Lower leg skin (tissue), 4 donors: ENCODE measurements around the gene PRR35. TPM values are rescaled to one million over a fixed set of nuclear protein-coding genes. Genes with fewer than 3 reads are reported as not detected.

Experiments
- DNase-seq, 2 donors: peaks; one replicate each; pipeline ENCODE4 v3.0.0-alpha.2; 2019; ENCODE audit warnings: low spot score in 2 of 2
- H3K4me3 ChIP-seq: fragments of 200-600 bp; sonication (generic); 2 replicates; pipeline ENCODE4 v1.5.1; 2017; ENCODE audit warnings: mild to moderate bottlenecking, low read depth; ENCODE audit not compliant: poor library complexity, severe bottlenecking
- POLR2A ChIP-seq, 2 donors: fragments of 450-650 bp; IDR thresholded peaks; one replicate each; pipeline ENCODE4 v1.6.1; 2016 to 2017; ENCODE audit warnings: antibody characterized with exemption in 2 of 2, mild to moderate bottlenecking in 1 of 2, moderate library complexity in 1 of 2
- whole genome bisulfite sequencing, 2 donors: methylation state at CpG; one replicate each; pipeline ENCODE4 v1.1.5; 2018; 5-methylcytosine and 5-hydroxymethylcytosine counted together
- intact Hi-C: fragments of 100-400 bp; cut with DNase I; formaldehyde crosslinking; loops from one replicate; pipeline ENCODE4 v1.15.0; 2023; ENCODE audit warnings: low total_unique reads
- total RNA-seq, 4 donors: library from RNA; depleted of rRNA; stranded (reverse); fragments of >200 nt; gene quantifications; one replicate each; pipeline ENCODE4 v1.1.0, GENCODE V29; 2016
- TF ChIP-seq, protein P1 (sequence below), 3 donors: fragments of 450-650 bp; IDR thresholded peaks; one replicate each; pipeline ENCODE4 v1.5.1; 2016; ENCODE audit warnings: antibody characterized with exemption in 3 of 3, mild to moderate bottlenecking in 3 of 3, moderate library complexity in 2 of 3

PRR35 gene
- total RNA-seq, 4 donors from 2014 or later, result not detected

DNA sequence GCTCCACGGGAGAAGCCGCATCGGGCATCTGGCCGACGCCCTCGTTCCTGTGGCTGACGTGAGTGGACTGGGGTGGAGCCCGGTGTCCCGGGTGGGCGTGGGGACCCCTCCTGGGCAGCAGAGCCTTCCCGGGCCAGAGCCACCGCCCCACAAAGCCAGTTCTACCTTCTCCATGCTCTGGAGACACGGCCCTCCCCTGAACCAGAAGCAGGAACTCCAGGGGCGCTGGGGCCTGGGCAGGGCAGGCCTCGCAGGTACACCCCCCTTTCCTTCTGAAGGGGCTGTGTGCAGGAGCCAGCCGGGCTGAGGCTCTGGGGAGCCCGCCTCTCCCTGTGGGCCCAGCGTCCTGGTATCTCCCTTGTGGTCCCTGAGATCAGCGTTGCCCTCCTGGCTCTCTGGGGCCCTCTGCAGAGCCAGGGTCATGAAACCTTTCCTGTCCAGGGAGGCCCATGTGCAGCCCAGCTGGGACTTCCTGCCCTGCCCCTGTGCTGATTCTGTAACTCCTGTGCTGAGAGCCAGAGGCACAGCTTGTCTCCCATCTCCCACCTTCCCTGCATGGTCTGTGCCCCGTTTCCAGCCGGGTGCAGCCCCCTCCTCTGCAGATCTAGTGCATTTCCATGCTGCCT lies 16.1 kb downstream of the PRR35 start:
- no peak for TF ChIP-seq POLR2A (IDR thresholded peaks at IDR 0.05)
- TF ChIP-seq, protein P1, sequence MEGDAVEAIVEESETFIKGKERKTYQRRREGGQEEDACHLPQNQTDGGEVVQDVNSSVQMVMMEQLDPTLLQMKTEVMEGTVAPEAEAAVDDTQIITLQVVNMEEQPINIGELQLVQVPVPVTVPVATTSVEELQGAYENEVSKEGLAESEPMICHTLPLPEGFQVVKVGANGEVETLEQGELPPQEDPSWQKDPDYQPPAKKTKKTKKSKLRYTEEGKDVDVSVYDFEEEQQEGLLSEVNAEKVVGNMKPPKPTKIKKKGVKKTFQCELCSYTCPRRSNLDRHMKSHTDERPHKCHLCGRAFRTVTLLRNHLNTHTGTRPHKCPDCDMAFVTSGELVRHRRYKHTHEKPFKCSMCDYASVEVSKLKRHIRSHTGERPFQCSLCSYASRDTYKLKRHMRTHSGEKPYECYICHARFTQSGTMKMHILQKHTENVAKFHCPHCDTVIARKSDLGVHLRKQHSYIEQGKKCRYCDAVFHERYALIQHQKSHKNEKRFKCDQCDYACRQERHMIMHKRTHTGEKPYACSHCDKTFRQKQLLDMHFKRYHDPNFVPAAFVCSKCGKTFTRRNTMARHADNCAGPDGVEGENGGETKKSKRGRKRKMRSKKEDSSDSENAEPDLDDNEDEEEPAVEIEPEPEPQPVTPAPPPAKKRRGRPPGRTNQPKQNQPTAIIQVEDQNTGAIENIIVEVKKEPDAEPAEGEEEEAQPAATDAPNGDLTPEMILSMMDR (IDR thresholded peaks at IDR 0.05), result no peak
- WGBS, 2 donors, result 84 to 86% methylated on average over 13 to 18 of the region's 21 CpGs
- intact Hi-C loops, result no loop called here
- no peak overlapping the region for H3K4me3 ChIP-seq
- DNase-seq, result no peak

- no peak for DNase-seq
- intact Hi-C loops, result no loop called here
- no peak overlapping the region for H3K4me3 ChIP-seq
- 78 to 85% methylated on average over 8 of the region's 8 CpGs for WGBS, 2 donors
- TF ChIP-seq POLR2A (IDR thresholded peaks at IDR 0.05), result no peak
- TF ChIP-seq, protein P1 (IDR thresholded peaks at IDR 0.05), result no peak
These were observed 16.6 kb downstream of the PRR35 start for GRCh38 chr16:576823-577201.

DNA sequence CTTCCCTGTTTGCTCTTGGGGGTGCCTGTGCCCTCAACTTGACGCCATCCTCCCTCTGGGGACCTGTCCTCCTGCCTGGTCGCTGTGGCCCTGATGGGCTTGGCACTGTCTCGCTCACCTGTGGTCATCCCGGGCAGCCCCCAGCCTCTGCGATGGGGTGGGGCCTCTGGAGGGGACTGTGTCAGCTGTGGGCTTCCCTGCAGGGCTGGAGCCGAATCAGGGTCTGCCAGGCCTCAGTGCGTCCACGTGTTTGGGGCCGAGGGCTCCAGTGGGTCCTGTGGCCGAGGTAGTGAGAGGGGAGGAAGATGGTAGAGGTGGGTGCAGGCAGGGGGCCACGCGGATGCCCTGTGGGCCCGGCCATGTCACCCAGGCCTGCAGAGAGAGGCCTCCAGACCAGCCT lies 17.6 kb downstream of the PRR35 start:
- 92 to 95% methylated on average over 12 of the region's 13 CpGs for WGBS, 2 donors
- no peak overlapping the region for H3K4me3 ChIP-seq
- TF ChIP-seq, protein P1 (IDR thresholded peaks at IDR 0.05), result no peak
- TF ChIP-seq POLR2A (IDR thresholded peaks at IDR 0.05), result no peak
- intact Hi-C loops, result no loop called here
- no peak for DNase-seq

DNA sequence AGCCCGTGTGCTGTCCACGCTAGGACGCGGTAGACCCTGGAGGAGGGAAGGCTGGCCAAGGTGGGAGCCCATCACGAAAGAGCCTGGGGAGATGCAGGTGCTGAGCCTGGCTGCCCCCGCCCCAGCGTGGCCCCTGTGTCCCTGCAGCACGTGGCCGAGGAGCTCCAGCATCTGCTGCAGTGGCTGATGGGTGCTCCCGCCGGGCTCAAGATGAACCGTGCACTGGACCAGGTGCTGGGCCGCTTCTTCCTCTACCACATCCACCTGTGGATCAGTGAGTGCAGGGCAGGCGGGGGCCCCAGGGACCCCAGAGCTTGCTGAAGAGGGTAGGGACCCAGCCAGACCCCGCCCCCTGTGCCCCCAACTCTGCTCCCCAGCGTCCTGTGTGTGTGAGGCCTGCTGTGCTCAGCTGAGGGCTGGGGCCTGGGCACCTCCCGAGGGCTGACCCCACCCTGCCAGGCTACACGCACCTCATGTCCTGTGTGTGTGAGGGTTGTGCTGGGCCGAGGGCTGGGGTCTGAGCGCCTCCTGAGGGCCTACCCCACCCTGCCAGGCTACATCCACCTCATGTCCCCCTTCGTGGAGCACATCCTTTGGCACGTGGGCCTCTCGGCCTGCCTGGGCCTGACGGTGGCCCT lies 18.2 kb downstream of the PRR35 start:
- 87 to 91% methylated on average over 14 to 21 of the region's 24 CpGs for WGBS, 2 donors
- TF ChIP-seq, protein P1 (IDR thresholded peaks at IDR 0.05), result no peak
- no peak for TF ChIP-seq POLR2A (IDR thresholded peaks at IDR 0.05)
- no peak overlapping the region for H3K4me3 ChIP-seq
- intact Hi-C loops, result no loop called here
- no peak for DNase-seq

- no peak for DNase-seq
- WGBS, 2 donors, result 54 to 61% methylated on average over 13 to 34 of the region's 34 CpGs
- intact Hi-C loops, result no loop called here
- no peak overlapping the region for H3K4me3 ChIP-seq
- no peak for TF ChIP-seq POLR2A (IDR thresholded peaks at IDR 0.05)
- TF ChIP-seq, protein P1 (IDR thresholded peaks at IDR 0.05), result no peak
These were observed 18.7 kb downstream of the PRR35 start for GRCh38 chr16:578870-579405.
